HG03378 (cell line): ENCODE data around the gene COMMD4.

ENCODE experiments used
- ATAC-seq: cut with Tn5 transposase; IDR thresholded peaks from one replicate; pipeline ENCODE4 v1.9.1; 2021; ENCODE audit warnings: mild to moderate bottlenecking, moderate library complexity; ENCODE audit not compliant: unreplicated experiment

The COMMD4 gene

GRCh38 chr15:75355369-75355768 is 19.5 kb downstream of the COMMD4 start:
- ATAC-seq = no peak

GRCh38 chr15:75356006-75356405 is 20.1 kb downstream of the COMMD4 start:
- no peak for ATAC-seq

DNA sequence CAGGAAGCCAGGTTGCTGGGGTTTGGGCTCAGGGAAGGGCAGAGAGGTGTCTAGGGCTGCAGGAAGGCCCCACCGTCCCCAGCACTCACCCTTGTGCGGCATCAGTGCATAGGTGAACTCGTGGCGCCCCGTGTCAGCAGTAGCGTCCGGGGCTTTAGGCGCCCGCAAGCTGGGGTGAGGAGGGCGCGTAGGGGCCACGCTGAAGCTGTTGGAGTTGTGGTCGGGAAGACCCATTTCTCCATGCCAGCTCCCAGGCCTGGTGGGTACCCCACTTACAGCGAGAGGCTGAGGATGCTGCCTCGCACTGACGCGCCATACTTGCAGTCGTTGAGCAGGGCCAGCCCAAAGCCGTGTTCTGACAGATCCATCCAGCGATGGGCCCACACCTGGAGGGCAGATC is 20.7 kb downstream of the COMMD4 start:
- no peak for ATAC-seq

DNA sequence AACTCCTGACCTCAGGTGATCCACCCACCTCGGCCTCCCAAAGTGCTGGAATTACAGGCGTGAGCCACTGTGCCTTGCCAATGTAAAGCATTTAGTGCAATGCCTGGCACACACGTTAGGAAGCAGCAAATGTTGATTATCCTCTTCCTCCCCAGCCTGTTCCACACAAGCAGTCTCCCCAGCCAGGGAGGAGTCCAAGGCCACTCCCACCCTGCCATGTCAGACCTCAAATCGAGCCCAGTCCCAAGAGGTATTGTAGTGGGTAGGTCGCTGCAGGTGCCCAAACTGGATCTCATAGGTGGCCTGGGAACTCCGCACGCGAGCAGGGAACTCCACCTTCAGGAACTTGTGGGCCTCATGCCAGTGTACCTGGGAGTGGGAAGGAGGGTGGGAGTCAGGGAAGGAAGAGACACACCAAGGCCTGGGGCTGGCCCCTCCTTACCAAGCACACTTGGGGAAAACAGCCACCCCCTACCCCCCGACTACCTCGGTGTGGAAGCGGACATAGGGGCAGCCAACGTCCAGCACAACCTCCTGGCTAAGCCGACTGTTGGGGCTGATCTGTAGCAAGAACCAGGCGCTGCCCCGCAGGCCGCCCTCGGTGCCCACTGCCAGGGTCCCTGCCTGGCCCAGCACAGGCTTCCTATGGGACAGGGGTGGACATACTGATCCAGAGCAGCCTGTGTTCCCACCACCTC is 22.3 kb downstream of the COMMD4 start:
- ATAC-seq = no peak

DNA sequence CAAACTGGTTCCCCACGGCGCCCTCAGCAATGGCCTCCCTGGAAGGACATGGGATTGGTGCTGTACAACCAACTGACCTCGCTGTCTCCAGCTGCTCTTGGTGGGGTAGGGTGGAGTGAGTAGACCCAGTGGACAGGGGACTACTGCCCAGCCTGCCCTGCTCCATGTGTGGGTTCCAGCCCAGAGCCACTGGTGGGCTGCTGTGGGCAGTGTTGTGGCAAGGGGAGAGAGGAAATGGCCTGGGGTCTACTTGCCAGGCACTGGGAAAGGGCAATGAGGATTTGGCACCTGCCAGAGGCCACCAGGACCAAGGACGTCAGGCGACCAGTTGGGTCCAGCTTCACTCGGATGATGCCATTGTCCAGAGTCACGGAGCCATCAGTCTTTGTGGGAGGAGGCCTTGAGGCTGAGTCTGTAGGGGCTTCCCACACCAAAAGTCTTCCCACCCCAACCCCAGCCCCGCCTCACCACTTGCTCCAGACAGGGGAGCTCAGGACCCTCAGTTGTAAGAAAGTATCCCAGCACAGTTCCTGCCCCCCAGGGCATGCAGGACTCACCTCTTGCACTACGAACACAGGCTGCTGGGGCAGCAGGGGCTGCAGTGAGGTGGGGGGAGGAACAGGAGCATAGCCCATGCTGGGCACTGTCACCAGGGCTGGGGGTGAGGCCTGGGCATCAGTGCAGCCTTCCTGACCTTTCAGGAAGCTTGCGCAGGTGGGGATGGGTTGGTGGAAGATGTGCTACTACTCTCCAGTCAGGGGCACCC is 23.1 kb downstream of the COMMD4 start:
- ATAC-seq = no peak

DNA sequence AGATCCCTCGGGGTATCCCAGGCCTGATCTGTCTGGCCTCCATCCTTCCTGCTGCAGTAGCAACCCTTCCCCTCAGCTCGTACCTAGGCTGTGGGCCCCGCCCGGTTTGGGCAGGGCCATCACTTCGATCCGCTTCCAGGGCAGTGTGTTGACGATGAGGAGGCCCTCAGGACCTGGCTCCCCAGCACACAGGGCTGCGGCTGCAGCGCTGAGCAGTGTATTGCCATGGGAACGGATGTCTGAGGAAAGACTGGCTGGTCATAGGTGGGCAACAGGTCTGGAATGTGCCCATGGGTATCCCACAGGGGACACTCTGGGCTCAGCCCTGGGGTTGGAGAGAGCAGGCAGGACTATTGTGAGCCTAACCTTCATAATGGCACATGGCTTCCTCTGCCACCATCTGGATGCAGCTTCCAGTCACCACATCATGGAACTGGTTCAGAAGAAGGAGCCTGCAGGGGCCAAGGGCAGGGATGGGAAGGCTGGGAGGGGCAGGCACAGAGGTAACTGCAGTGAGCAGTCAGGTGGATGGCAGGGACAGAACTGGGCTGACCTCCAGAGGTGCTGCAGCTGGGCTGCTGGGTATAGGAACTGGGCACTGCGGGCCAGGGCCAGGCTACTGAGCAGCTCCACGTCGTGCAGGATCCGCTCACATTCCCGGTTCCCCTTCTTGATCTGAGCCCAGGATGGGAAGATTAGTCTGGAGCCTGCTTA is 23.8 kb downstream of the COMMD4 start:
- ATAC-seq = no peak

DNA sequence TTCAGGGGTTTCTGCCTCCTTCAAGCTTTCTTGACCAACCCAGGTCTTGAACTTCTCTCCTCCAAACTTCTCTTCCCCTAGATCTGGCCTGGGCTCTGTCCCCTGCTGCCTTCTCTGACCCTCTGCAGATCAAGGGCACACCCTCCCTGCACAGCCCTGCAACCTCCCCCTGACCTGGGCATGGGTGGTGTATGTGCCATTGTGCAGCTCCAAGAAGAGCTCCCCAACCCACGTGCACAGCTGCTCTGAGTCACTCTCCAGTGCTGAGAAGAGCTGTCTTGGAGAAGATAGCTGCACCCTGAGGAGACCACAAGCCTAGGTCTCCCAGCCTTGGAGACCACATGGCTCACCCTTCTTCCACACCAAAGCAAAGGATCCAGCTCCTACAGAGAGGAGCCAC is 24.5 kb downstream of the COMMD4 start:
- ATAC-seq = no peak

GRCh38 chr15:75360856-75361255 is 25.0 kb downstream of the COMMD4 start:
- ATAC-seq = no peak

GRCh38 chr15:75361361-75361988 is 25.6 kb downstream of the COMMD4 start:
- no peak for ATAC-seq

DNA sequence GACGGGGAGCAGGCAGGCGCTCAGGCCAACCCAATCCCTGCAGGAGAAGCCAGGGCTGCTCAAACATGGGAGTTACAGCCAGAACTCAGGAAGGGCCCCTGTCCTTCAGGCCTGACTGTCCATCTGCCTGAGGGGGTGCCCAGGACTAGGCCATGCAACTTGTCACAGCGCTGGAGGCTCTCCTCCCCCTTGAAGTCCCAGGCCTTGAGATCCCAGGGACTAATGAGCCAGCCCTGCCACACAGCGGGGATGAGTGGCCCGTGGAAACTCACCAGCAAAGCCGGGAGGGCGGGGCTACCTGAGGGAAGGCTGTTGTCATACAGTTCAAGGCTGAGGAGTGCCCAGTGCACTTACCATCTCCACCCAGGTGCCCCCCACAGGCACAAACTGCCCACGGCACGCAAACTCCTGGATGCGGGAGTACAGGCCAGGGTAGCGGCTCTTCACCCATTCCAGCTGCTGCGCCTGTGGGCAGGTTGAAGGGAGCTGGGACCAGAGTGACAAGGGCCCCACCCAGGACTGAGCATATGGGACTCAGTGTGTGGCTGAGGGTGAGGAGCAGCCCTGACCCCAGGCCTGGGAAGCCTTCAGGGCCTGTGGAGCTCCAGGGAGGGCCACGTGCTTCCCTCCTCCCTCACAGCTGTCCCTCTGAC is 26.3 kb downstream of the COMMD4 start:
- no peak for ATAC-seq

DNA sequence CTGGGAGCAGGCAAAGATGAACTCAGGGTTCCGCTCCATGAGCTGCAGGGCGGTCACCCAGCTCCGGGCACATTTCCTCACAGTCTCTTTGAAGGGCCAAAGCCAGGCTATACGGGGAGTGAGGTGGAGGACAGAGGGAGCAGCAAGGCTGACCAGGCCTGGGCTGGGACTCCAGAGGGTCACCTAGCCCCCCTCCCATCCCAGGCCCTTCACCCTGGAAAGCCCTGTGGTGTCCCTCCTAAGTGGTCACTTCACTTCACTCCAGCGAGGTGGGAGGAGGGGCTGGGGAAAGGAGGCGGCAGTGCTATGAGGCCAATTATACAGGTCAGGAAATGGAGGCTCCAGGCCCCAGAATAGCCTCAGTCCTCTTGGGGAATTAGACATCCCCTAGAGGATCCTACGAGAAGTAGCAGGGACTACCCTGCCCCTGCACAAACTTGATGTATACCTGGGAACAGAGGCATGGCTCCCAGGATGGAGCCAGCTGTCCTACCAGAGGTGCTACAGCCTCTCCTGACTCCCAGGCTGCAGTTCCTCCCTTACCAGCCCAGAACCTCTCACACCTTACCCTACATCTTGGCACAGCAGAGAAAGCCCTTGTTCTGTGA is 26.9 kb downstream of the COMMD4 start:
- no peak for ATAC-seq

- ATAC-seq = no peak
These were observed 27.9 kb downstream of the COMMD4 start for GRCh38 chr15:75363786-75364185.

- ATAC-seq = no peak
These were observed 29.0 kb downstream of the COMMD4 start for GRCh38 chr15:75364881-75365280.

- ATAC-seq = no peak
These were observed 30.3 kb downstream of the COMMD4 start for GRCh38 chr15:75366163-75366562.

- ATAC-seq = no peak
These were observed 31.1 kb downstream of the COMMD4 start for GRCh38 chr15:75367006-75367405.

DNA sequence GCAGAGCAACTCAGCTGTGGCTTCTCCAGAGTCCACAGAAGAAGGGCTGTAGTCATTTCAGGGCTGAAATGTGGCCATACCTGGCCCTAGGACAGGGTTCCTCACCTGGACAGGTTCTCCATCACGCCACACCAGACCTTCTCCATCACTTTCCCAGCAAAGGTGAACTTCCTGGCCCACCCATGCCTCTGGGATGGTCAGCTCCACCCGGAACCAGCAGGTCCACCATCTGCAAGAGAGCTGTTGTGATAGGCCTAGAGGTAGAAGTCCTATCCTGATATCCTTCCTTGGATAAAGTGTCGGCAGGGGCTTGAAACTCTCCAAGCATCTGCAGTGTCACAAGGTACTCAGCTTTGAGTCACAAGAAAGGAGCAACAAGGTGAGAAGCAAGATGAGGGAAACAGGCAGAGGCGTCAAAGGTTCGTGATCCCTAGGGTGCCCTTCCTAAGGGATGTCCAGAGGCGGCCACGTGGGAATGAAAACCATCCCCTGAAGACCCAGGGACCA is 31.6 kb downstream of the COMMD4 start:
- no peak for ATAC-seq

GRCh38 chr15:75367913-75368688 is 32.2 kb downstream of the COMMD4 start, which contains the start of gene MAN2C1:
MAN2C1 (minus strand) TSS chr15:75368607; CDS start chr15:75368583, 24 bp downstream.
- ATAC-seq = peak; percentile 75

DNA sequence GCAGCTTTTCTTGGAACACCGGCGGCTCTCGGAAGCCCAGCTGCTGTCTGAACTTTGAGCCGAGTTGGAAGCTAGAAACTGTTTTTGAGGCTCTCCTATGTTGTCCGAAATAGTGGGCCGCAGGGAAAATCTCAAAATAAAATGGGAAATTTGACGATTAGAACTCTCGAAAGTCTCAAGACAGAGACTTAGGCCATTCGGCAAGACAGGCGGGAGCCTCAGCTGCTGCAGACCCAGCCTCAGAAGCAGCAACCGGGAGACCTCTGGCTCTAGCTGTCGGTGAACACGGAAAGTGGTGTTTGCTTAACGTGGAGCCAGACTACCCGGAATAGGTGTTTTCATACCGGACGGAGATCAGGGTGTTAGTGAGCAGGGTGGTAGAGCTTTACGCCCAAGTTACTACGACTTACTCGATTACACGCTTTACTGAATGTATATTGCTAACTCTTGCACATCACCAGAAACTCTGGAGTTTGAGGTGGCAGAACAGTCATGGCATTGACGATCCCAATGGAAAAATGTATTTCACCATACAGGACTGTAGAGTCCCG is 32.9 kb downstream of the COMMD4 start:
- peak; percentile 3 for ATAC-seq
